Subcutaneous abdominal adipose tissue (tissue), 5 donors: ENCODE results near the gene LAMB1.

Experiments
- H3K27ac ChIP-seq: one replicate; pipeline ENCODE4 v1.7.0; 2013; ENCODE audit warnings: low read depth, mild to moderate bottlenecking, inconsistent platforms, low read length, moderate library complexity
- H3K27me3 ChIP-seq, 5 donors: one replicate each; pipeline ENCODE4 v1.7.0; 2013; ENCODE audit warnings: low read length in 5 of 5, inconsistent platforms in 1 of 5; ENCODE audit not compliant: control insufficient read depth in 5 of 5, insufficient read depth in 4 of 5
- H3K36me3 ChIP-seq, 5 donors: one replicate each; pipeline ENCODE4 v1.7.0; 2013; ENCODE audit warnings: low read length in 5 of 5; ENCODE audit not compliant: control insufficient read depth in 5 of 5, insufficient read depth in 5 of 5
- H3K4me1 ChIP-seq, 5 donors: one replicate each; pipeline ENCODE4 v1.7.0; 2013; ENCODE audit warnings: low read length in 5 of 5, mild to moderate bottlenecking in 3 of 5, moderate library complexity in 1 of 5; ENCODE audit not compliant: control insufficient read depth in 5 of 5, insufficient read depth in 5 of 5
- H3K4me3 ChIP-seq, 5 donors: one replicate each; pipeline ENCODE4 v1.7.0; 2013; ENCODE audit warnings: low read length in 5 of 5, low read depth in 1 of 5
- H3K9ac ChIP-seq, 5 donors: one replicate each; pipeline ENCODE4 v1.7.0; 2013; ENCODE audit warnings: low read length in 5 of 5, mild to moderate bottlenecking in 4 of 5, moderate library complexity in 3 of 5
- H3K9me3 ChIP-seq, 5 donors: one replicate each; pipeline ENCODE4 v1.7.0; 2013; ENCODE audit warnings: low read length in 5 of 5; ENCODE audit not compliant: control insufficient read depth in 5 of 5
- donor health status: healthy.
- donor health status: healthy.
- donor health status: healthy.
- donor health status: healthy.
- donor health status: healthy.

The LAMB1 gene

DNA sequence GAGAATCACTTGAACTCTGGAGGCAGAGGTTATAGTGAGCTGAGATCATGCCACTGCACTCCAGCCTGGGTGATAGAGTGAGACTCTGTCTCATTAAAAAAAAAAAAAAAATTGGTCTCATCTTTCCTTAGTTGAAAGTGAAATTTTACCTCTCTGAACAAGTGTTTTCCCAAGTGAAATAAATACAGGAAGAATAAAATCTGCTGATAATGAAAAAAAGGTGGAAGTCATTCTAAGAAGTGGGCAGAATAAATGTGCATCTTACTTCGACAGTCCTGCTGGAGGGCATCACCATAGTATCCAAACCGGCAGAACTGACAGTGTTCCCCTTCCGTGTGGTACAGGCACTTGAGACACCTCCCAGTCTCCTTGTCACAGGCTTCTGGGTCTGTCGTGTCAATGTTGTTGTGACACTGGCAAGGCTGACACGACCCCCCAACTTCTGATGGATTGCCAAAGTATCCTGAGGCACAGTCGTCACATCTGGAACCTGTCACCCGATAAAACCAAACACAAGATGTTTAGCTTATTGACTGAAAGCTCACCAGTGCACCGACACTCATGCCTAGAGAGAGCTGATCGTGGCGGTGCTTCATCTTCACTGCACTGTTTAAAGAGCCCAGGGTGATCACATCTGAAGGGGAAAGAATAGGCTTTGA is 49.6 kb downstream of the LAMB1 start:
- H3K4me3 ChIP-seq, result no peak overlapping the region
- no peaks in the 10 kb centered on the region for H3K27me3 ChIP-seq
- no peak overlapping the region for H3K9ac ChIP-seq
- H3K4me1 ChIP-seq, result peaks cover 0 to 36% (median 30%) of the 10 kb centered on the region in 5 donors
- H3K36me3 ChIP-seq, result peaks cover 4 to 59% (median 43%) of the 10 kb centered on the region in 5 donors
- H3K9me3 ChIP-seq, result no peaks in the 10 kb centered on the region
- H3K27ac ChIP-seq, result peak overlapping the region; percentile 47

DNA sequence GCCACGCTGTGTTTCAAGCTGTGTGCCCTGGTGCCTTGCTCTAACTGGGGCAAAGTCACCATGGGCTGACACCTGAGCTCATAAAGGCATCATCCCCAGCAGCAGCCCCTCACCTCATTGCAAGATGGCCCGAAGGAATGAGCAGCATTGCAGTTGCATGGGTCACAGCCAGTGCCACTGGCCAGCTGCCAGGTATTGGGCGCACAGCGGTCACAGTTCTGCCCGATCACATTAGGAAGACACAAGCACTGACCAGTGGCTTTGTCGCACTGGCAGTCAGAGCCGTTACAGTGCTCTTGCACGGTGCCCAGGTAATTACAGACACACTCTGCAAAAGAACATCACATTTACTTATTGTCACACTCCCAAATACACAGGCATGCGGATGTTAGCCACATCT is 51.1 kb downstream of the LAMB1 start:
- Histone ChIP-seq H3K4me3 (no peak overlapping the region), H3K9ac (no peak overlapping the region), H3K4me1 (peaks cover 0 to 30% (median 21%) of the 10 kb centered on the region in 5 donors), H3K27ac (no peak overlapping the region), H3K36me3 (peaks cover 4 to 66% (median 52%) of the 10 kb centered on the region in 5 donors), H3K27me3 (no peaks in the 10 kb centered on the region), H3K9me3 (no peaks in the 10 kb centered on the region)

DNA sequence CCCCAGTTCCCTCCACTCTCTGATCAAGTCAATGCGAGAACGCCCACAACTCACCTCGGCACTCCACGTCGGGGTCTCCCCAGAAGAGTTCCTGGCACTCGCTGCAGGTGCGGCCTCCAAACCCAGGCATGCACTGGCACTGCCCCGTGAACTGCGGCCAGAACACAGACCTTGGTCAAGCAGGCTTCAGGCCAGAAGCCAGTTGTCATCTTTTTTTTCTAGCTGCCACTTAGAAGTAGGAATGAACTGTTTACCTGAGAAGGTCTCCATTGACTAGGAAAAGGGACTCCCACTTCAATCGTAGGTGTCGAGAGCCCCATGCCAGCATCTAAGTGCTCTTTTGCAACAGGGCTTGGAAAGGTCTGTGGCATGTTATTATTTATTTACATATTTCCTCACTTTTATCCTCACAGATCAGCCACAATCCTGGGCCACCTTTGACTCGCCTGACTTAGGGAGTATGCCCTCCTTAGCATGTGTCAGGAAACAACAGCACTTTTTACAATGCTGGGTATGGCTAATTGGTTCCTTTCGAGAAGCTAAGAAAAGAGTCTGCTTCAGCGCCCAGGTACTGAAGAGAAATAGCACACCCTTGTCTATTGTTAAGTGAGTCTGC is 51.7 kb downstream of the LAMB1 start:
- Histone ChIP-seq H3K9me3 (no peaks in the 10 kb centered on the region), H3K4me3 (no peak overlapping the region), H3K27me3 (no peaks in the 10 kb centered on the region), H3K36me3 (peaks cover 4 to 65% (median 51%) of the 10 kb centered on the region in 5 donors), H3K9ac (no peak overlapping the region), H3K4me1 (peaks cover 0 to 34% (median 21%) of the 10 kb centered on the region in 5 donors), H3K27ac (no peak overlapping the region)

GRCh38 chr7:107949443-107949935 is 53.5 kb downstream of the LAMB1 start:
- H3K9me3 ChIP-seq, result no peaks in the 10 kb centered on the region
- H3K4me1 ChIP-seq, result peaks cover 0 to 45% (median 21%) of the 10 kb centered on the region in 5 donors
- peaks cover 4 to 60% (median 50%) of the 10 kb centered on the region in 5 donors for H3K36me3 ChIP-seq
- H3K27ac ChIP-seq, result peak overlapping the region; percentile 81
- H3K9ac ChIP-seq, result peak overlapping the region in 1 of 5 donors; percentile 36
- no peak overlapping the region for H3K4me3 ChIP-seq
- no peaks in the 10 kb centered on the region for H3K27me3 ChIP-seq

- no peaks in the 10 kb centered on the region for H3K27me3 ChIP-seq
- peaks cover 0 to 42% (median 18%) of the 10 kb centered on the region in 5 donors for H3K4me1 ChIP-seq
- H3K4me3 ChIP-seq, result no peak overlapping the region
- peak overlapping the region in 1 of 5 donors; percentile 36 for H3K9ac ChIP-seq
- peaks cover 4 to 63% (median 54%) of the 10 kb centered on the region in 5 donors for H3K36me3 ChIP-seq
- no peaks in the 10 kb centered on the region for H3K9me3 ChIP-seq
- H3K27ac ChIP-seq, result peak overlapping the region; percentile 81
Measured at GRCh38 chr7:107948645-107949442, 54.1 kb downstream of the LAMB1 start.

- H3K27ac ChIP-seq, result peak overlapping the region; percentile 65
- H3K4me3 ChIP-seq, result no peak overlapping the region
- H3K4me1 ChIP-seq, result peaks cover 0 to 36% (median 16%) of the 10 kb centered on the region in 5 donors
- no peaks in the 10 kb centered on the region for H3K9me3 ChIP-seq
- H3K27me3 ChIP-seq, result no peaks in the 10 kb centered on the region
- peaks cover 11 to 61% (median 48%) of the 10 kb centered on the region in 5 donors for H3K36me3 ChIP-seq
- H3K9ac ChIP-seq, result no peak overlapping the region
Measured at GRCh38 chr7:107946881-107947280, 56.1 kb downstream of the LAMB1 start.

DNA sequence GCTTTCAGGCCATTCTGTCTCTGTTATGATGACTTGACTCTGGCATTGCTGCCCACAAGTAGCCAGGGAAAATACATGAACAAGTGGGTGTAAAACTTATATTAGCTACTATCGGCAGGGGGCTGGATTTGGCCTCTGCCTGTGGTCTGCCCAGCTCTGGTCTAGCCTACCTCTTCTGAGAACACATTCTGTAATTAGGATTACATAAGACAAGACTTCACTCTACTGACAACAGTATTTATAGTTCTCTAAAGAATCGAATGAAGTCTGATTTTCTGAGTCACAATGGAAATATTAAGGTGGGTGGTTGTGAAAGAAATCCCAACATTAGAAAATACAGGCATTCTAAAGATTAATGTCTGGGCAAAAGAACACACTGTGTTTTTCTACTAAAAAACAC is 56.5 kb downstream of the LAMB1 start:
- no peaks in the 10 kb centered on the region for H3K27me3 ChIP-seq
- peaks cover 0 to 36% (median 16%) of the 10 kb centered on the region in 5 donors for H3K4me1 ChIP-seq
- no peak overlapping the region for H3K9ac ChIP-seq
- peaks cover 9 to 57% (median 44%) of the 10 kb centered on the region in 5 donors for H3K36me3 ChIP-seq
- no peak overlapping the region for H3K4me3 ChIP-seq
- H3K9me3 ChIP-seq, result no peaks in the 10 kb centered on the region
- peak overlapping the region; percentile 65 for H3K27ac ChIP-seq

GRCh38 chr7:107945332-107945731 is 57.6 kb downstream of the LAMB1 start:
- H3K27ac ChIP-seq, result peak overlapping the region; percentile 44
- H3K36me3 ChIP-seq, result peaks cover 7 to 54% (median 40%) of the 10 kb centered on the region in 5 donors

DNA sequence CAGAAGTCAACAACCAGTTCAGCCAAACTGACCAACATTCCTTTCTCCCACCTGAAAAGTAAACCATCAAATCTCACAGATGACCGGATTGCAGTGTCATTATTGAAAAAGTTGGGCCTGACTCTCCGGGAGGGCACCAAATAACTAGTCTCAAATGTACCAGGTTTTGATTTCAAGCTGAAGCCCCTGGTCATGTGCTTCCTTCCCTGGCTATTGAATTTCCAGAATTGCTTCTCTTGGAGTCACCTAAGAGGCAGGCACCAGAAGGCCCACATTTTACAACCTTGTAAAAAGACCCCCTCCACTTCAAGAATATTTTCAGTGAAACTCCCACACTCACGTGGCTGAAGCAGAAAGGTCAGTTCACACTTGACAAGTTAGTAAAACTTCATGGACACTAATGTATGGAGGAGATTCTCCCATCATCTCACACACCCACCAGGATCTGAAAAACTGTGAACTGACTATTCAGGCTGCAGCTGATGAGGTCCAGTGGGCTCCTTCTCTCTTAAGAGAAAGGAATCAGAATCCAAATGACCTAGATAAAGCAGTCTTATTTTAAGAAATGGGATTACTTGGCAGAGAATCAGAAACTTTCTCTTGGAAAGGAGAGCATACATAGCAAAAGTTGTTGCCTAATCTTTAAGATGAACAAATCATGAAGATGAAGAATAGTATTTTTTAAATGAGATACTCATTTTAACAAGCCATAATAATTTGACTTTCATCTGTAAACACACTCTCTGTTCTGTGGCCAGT is 58.4 kb downstream of the LAMB1 start:
- no peak overlapping the region for H3K4me3 ChIP-seq
- peaks cover 7 to 59% (median 45%) of the 10 kb centered on the region in 5 donors for H3K36me3 ChIP-seq
- H3K27me3 ChIP-seq, result no peaks in the 10 kb centered on the region
- peak overlapping the region; percentile 44 for H3K27ac ChIP-seq
- H3K9me3 ChIP-seq, result no peaks in the 10 kb centered on the region
- H3K4me1 ChIP-seq, result peaks cover 8 to 43% (median 23%) of the 10 kb centered on the region in 5 donors
- no peak overlapping the region for H3K9ac ChIP-seq

More at GRCh38 chr7:107945332-107945731, 57.6 kb downstream of the LAMB1 start:
- H3K27me3 ChIP-seq, result no peaks in the 10 kb centered on the region
- no peak overlapping the region for H3K9ac ChIP-seq
- no peak overlapping the region for H3K4me3 ChIP-seq
- no peaks in the 10 kb centered on the region for H3K9me3 ChIP-seq
- peaks cover under 1 to 37% (median 17%) of the 10 kb centered on the region in 5 donors for H3K4me1 ChIP-seq
